Astrocyte (in vitro differentiated cells and primary cell): Measurements from ENCODE around the gene CLPSL1. TPM values are rescaled to one million over a fixed set of nuclear protein-coding genes. Genes with fewer than 3 reads are reported as not detected.

Experiments used
- DNase-seq: peaks from one replicate; pipeline ENCODE4 v3.0.0-alpha.2; 2010; ENCODE audit warnings: low read depth
- FAIRE-seq: peaks from 2 replicates; lab custom pipeline; 2011; peaks lifted over from hg19 to GRCh38; lab: Jason Lieb, UNC
- H2AFZ ChIP-seq: 2 replicates; pipeline ENCODE4 v1.6.0; 2012; ENCODE audit warnings: low read depth, low read length, inconsistent platforms
- H3K27ac ChIP-seq: 2 replicates; pipeline ENCODE4 v1.5.1; 2011; ENCODE audit warnings: low read depth, low read length, inconsistent platforms
- H3K27me3 ChIP-seq: 2 replicates; pipeline ENCODE4 v1.6.0; 2011; ENCODE audit warnings: low read length, inconsistent platforms; ENCODE audit not compliant: insufficient read depth
- H3K36me3 ChIP-seq: 2 replicates; pipeline ENCODE4 v1.5.1; 2011; ENCODE audit warnings: low read length, inconsistent platforms; ENCODE audit not compliant: insufficient read depth
- H3K4me1 ChIP-seq: 2 replicates; pipeline ENCODE4 v1.5.1; 2011; ENCODE audit warnings: low read length, inconsistent platforms; ENCODE audit not compliant: insufficient read depth
- H3K4me2 ChIP-seq: 2 replicates; pipeline ENCODE4 v1.6.0; 2012; ENCODE audit warnings: low read length, inconsistent platforms
- H3K4me3 ChIP-seq: 2 replicates; pipeline ENCODE4 v1.5.1; 2011; ENCODE audit warnings: low read depth, mild to moderate bottlenecking, low read length, inconsistent platforms; ENCODE audit not compliant: insufficient read depth
- H3K79me2 ChIP-seq: 2 replicates; pipeline ENCODE4 v1.6.0; 2012; ENCODE audit warnings: mild to moderate bottlenecking, low read length, inconsistent platforms; ENCODE audit not compliant: insufficient read depth
- H3K9ac ChIP-seq: 2 replicates; pipeline ENCODE4 v1.6.0; 2012; ENCODE audit warnings: mild to moderate bottlenecking, low read length, inconsistent platforms
- H3K9me3 ChIP-seq: 2 replicates; pipeline ENCODE4 v1.5.1; 2012; ENCODE audit warnings: low read depth, mild to moderate bottlenecking, low read length, inconsistent platforms; ENCODE audit not compliant: insufficient read depth
- H4K20me1 ChIP-seq: 2 replicates; pipeline ENCODE4 v1.6.0; 2012; ENCODE audit warnings: low read length, inconsistent platforms; ENCODE audit not compliant: insufficient read depth
- H3K27ac Mint-ChIP-seq: one replicate; pipeline ENCODE4 v1.8.0; 2021; ENCODE audit warnings: mild to moderate bottlenecking, mixed read lengths; ENCODE audit not compliant: unreplicated experiment
- H3K27me3 Mint-ChIP-seq: one replicate; pipeline ENCODE4 v1.8.0; 2021; ENCODE audit warnings: low read depth, mixed read lengths; ENCODE audit not compliant: unreplicated experiment
- H3K36me3 Mint-ChIP-seq: one replicate; pipeline ENCODE4 v1.8.0; 2021; ENCODE audit warnings: low read depth, mixed read lengths; ENCODE audit not compliant: unreplicated experiment
- H3K4me1 Mint-ChIP-seq: one replicate; pipeline ENCODE4 v1.8.0; 2021; ENCODE audit warnings: low read depth, mixed read lengths; ENCODE audit not compliant: unreplicated experiment
- H3K4me3 Mint-ChIP-seq: one replicate; pipeline ENCODE4 v1.8.0; 2021; ENCODE audit warnings: mild to moderate bottlenecking, moderate library complexity, mixed read lengths; ENCODE audit not compliant: unreplicated experiment
- H3K9me3 Mint-ChIP-seq: one replicate; pipeline ENCODE4 v1.8.0; 2021; ENCODE audit warnings: mild to moderate bottlenecking, mixed read lengths; ENCODE audit not compliant: unreplicated experiment
- CTCF ChIP-seq: IDR thresholded peaks from 2 replicates; pipeline ENCODE4 v1.5.1; 2011; ENCODE audit warnings: low read depth, mild to moderate bottlenecking, inconsistent platforms, low read length, moderate library complexity; ENCODE audit not compliant: insufficient read depth
- EZH2 ChIP-seq: IDR thresholded peaks from 2 replicates; pipeline ENCODE4 v1.6.1; 2012; ENCODE audit warnings: mild to moderate bottlenecking, low read length, inconsistent platforms; ENCODE audit not compliant: insufficient read depth
- total RNA-seq: library from RNA; stranded (reverse); gene quantifications from 2 replicates; pipeline ENCODE4 v1.2.1, GENCODE V29; 2021

The CLPSL1 gene
- total RNA-seq, 1 donor from 2014 or later: not detected

- Histone ChIP-seq H3K4me1 (no peaks in the 10 kb centered on the region), H3K9ac (no peak overlapping the region), H4K20me1 (no peaks in the 10 kb centered on the region), H3K4me2 (no peak overlapping the region), H3K36me3 (no peaks in the 10 kb centered on the region), H3K27ac (no peak overlapping the region), H2AFZ (no peak overlapping the region), H3K79me2 (no peaks in the 10 kb centered on the region), H3K4me3 (no peak overlapping the region), H3K27me3 (peaks cover 12% of the 10 kb centered on the region), H3K9me3 (no peaks in the 10 kb centered on the region)
- H3K27me3 Mint-ChIP-seq: peaks cover 49% of the 10 kb centered on the region
- no peak overlapping the region for H3K4me3 Mint-ChIP-seq
- H3K4me1 Mint-ChIP-seq: no peaks in the 10 kb centered on the region
- DNase-seq (no peak), FAIRE-seq (no peak)
- no peak overlapping the region for H3K27ac Mint-ChIP-seq
- no peak for TF ChIP-seq EZH2
- H3K9me3 Mint-ChIP-seq: peaks cover 2% of the 10 kb centered on the region
- no peaks in the 10 kb centered on the region for H3K36me3 Mint-ChIP-seq
Measured at GRCh38 chr6:35781290-35781689, 471 bp downstream of the CLPSL1 start.

GRCh38 chr6:35782424-35782823 is 1.6 kb downstream of the CLPSL1 start:
- no peak overlapping the region for H2AFZ ChIP-seq
- H3K9me3 ChIP-seq: no peaks in the 10 kb centered on the region
- Mint-ChIP-seq H3K27ac (no peak overlapping the region), H3K4me1 (no peaks in the 10 kb centered on the region), H3K36me3 (no peaks in the 10 kb centered on the region), H3K9me3 (peaks cover 2% of the 10 kb centered on the region), H3K4me3 (no peak overlapping the region), H3K27me3 (peaks cover 52% of the 10 kb centered on the region)
- H3K4me2 ChIP-seq: no peak overlapping the region
- no peaks in the 10 kb centered on the region for H3K36me3 ChIP-seq
- no peaks in the 10 kb centered on the region for H3K4me1 ChIP-seq
- H3K9ac ChIP-seq: no peak overlapping the region
- H3K79me2 ChIP-seq: no peaks in the 10 kb centered on the region
- no peak overlapping the region for H3K4me3 ChIP-seq
- H3K27ac ChIP-seq: no peak overlapping the region
- DNase-seq (no peak), FAIRE-seq (no peak)
- no peaks in the 10 kb centered on the region for H4K20me1 ChIP-seq
- TF ChIP-seq CTCF (no peak), EZH2 (no peak)
- H3K27me3 ChIP-seq: peaks cover 20% of the 10 kb centered on the region

- H3K27ac Mint-ChIP-seq: no peak overlapping the region
- Histone ChIP-seq H3K27ac (no peak overlapping the region), H3K79me2 (no peaks in the 10 kb centered on the region), H3K27me3 (peaks cover 30% of the 10 kb centered on the region), H2AFZ (no peak overlapping the region), H4K20me1 (no peaks in the 10 kb centered on the region), H3K9ac (no peak overlapping the region), H3K4me1 (no peaks in the 10 kb centered on the region), H3K4me3 (no peak overlapping the region), H3K36me3 (no peaks in the 10 kb centered on the region), H3K9me3 (no peaks in the 10 kb centered on the region), H3K4me2 (no peak overlapping the region)
- H3K9me3 Mint-ChIP-seq: peaks cover 4% of the 10 kb centered on the region
- H3K27me3 Mint-ChIP-seq: peaks cover 55% of the 10 kb centered on the region
- no peak overlapping the region for H3K4me3 Mint-ChIP-seq
- DNase-seq (no peak), FAIRE-seq (no peak)
- H3K4me1 Mint-ChIP-seq: no peaks in the 10 kb centered on the region
- TF ChIP-seq CTCF (no peak), EZH2 (no peak)
- no peaks in the 10 kb centered on the region for H3K36me3 Mint-ChIP-seq
Measured at GRCh38 chr6:35784200-35784599, 3.4 kb downstream of the CLPSL1 start.
